GM12872 (cell line): Measurements from ENCODE around the gene CALD1.

ENCODE experiments used
- TF ChIP-seq, protein P1 (sequence below): IDR thresholded peaks from 3 replicates; pipeline ENCODE4 v1.5.1; 2011; ENCODE audit warnings: low read depth, mild to moderate bottlenecking, low read length, moderate library complexity; ENCODE audit not compliant: insufficient read depth

Gene CALD1

DNA sequence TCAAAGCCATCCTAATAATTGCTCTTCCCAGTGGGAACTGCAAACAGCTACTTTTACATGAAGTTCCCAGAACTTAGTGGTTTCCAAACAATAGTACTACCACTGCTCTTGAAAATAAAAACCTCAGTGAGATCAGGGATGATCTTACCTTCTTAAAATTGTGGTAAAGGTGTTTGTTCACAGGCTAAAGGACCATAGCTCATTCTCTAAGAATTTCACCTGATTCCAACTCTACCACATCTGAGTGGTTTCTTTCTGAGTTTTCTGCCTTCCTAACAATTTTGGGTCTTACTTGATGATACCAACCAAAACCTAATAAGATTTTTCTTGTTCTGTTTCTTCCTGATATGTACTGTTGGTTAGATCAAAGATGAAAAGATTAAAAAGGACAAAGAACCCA, 161.3 kb downstream of the CALD1 start:
- TF ChIP-seq, protein P1, sequence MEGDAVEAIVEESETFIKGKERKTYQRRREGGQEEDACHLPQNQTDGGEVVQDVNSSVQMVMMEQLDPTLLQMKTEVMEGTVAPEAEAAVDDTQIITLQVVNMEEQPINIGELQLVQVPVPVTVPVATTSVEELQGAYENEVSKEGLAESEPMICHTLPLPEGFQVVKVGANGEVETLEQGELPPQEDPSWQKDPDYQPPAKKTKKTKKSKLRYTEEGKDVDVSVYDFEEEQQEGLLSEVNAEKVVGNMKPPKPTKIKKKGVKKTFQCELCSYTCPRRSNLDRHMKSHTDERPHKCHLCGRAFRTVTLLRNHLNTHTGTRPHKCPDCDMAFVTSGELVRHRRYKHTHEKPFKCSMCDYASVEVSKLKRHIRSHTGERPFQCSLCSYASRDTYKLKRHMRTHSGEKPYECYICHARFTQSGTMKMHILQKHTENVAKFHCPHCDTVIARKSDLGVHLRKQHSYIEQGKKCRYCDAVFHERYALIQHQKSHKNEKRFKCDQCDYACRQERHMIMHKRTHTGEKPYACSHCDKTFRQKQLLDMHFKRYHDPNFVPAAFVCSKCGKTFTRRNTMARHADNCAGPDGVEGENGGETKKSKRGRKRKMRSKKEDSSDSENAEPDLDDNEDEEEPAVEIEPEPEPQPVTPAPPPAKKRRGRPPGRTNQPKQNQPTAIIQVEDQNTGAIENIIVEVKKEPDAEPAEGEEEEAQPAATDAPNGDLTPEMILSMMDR, result no peak

DNA sequence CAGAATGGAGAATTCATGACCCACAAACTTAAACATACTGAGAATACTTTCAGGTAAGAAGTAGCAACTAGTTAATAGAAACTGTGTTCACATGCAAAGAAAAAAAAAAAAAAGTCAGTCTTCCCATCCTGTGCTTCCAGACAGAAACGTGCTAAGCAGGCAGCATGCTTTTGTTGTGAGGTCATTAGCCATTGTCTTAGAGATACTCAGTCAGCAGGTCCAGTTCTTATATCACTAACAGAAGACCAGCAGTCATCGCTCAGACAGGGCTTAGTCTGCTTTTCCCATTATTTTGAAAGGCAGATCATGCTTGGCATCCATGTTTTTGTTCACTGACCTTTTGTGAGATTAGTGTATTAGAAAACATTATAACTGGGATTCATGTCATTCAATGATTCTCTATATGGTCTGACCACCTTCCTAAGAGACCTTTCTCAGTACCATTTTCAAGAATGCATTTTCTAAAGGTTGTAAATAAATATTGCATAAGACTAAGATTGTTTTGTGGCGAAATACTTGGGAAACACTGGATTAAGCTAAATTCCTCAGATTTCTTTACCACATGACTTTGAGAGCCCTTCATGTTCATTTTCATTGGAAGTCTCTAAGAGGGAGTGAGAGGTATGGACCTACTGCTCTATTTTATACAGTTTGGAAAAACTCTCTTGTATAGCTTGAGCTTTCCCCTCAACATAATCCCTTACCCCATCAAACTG, 161.9 kb downstream of the CALD1 start:
- TF ChIP-seq, protein P1, result no peak

DNA sequence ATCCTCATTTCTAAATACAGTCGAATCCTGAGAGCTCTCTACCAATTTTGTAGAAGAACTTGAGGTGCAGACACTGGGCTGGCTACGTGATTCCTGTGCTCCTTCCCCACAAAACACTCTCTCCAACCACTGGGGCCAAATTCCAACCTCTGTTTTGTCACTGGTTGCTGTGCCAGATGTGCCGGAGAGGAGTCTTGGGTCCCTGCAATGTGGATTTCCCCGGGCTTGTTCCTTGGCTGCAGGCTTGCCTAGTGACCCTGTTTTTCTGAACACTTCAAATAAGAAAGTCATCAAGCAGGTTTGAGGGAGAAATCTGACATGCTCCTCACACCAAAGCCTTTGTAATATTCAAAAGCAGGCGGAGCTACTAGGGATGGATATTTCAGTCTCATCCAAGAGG, 162.5 kb downstream of the CALD1 start:
- TF ChIP-seq, protein P1, result no peak

DNA sequence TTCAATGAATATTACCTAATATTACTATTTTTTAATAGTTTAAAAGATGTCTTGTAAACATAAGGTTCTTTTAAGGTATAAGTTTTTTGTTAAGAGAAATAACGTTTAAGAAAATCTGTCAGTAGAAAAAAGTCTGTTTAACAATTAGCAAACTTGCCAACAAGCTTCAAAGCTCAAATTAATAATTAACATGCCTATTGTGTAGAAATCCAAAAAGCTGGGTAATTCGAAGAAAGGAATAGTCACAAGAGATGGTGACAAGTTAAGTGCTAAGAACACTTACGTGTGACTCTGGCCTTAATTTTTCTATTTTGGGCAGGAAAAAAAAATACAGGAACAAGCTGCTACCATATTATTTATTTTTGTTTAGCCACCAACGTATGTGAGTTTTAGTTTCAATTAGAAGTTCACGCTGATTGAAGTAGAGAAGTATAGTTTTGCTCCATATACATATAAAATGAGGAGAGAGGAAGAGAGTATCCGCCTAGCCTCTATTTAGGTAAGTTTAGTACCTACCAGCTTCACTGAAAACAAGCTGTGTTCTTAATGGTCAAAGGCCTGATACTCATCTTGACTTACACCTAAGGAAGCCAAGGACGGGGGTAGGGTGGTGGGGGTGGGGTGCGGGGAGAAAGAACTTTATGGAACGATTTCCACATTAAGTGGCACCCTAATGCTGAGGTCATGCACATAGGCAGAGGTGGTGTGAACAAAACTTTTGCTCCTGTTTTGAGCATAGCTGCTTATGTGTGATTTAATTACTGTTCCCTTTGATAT, 163.4 kb downstream of the CALD1 start:
- TF ChIP-seq, protein P1, result no peak

DNA sequence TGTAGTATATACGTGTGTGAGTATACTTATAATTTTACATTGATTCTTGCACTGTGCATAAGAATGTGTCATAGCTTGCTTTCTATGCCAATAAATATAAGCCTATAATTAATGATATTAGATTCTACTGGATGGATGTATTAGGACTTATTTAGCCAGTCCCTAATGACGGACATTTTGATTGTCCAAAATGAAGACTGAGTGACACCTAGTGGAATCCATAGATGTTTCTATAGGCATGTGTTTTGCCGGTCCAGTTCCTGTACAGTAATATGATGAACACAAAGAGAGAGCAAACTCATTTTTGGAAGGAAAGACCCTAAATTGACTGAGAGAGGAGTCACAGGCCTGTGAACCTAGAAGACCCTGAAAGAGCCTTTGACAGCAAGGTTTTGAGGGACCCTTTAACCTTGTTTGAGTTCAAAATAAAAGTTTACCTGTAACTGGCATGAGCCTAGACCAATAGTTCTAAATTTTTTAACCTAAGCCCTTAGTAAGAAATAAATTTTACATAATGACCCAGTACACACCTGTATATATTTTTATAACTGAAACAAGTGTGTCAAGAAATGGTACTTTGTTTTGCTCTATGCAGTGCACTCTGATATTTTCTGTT, 164.5 kb downstream of the CALD1 start:
- TF ChIP-seq, protein P1, result peak; percentile 52

DNA sequence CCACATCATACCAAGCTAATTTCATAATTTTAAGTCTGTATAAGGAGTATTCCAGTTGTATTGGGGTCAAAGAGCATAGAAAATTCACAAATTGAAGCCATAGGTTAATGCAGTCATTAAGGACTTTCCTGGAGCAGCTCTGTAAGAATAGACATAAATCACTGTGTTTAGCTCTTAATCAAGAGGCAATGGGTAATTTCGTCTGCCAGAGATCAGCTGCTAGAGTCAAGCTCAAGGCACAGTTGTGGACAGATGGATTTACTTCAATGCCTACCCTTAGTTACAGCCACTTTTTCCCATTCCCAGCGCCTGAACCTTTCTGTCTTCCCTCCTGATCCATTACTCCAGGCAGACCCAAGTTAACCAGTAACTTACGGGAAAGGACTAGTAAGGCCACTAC, 166.3 kb downstream of the CALD1 start:
- TF ChIP-seq, protein P1, result no peak

DNA sequence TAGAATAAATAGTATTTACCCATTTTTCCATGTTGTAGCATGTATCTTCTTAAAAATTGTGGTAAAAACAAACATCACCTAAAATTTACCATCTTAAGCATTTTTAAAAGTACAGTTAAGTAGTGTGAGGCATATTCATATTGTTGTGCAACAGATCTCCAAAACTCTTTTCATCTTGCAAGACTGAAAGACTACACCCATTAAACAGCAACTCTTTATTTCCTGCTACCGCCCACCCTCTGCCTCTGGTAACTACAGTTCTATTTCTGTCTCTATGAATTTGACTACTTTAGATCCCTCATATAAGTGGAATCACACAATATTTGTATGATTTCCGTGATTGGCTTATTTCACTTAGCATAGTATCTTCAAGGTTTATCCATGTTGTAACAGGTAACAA, 166.8 kb downstream of the CALD1 start:
- TF ChIP-seq, protein P1, result no peak
